GM21381 (cell line): ENCODE measurements around the gene MPZ.
"Not testable (repeated sequence)": the region's sequence is repeated elsewhere in the genome, so short reads cannot be mapped to it uniquely, and the experiment has no call there.

ENCODE experiments used
- ATAC-seq: cut with Tn5 transposase; IDR thresholded peaks from one replicate; pipeline ENCODE4 v1.9.1; 2021; ENCODE audit warnings: mild to moderate bottlenecking, moderate library complexity; ENCODE audit not compliant: unreplicated experiment

Gene MPZ

DNA sequence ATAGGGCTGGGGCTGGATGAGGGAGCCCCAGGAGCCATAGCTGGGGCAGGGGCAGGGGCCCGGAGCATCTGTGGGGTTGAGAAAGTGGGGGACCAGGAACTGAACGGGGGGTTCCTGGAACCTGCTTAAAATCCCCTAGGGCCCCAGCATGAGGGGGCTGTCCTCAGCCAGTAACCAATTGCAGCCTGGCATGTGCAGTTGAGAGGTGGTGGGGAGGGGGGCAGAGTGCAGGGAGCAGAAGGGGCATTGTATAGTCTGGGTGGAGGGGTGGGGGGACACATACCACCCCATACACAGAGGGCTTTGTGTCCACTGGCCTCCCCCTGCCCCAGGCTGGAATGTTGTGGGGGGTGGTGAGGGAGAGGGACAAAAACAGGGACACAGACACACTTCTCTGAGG, at the start of gene MPZ:
MPZ (minus strand) TSS at position 101 of the 400 bp plus-strand sequence; CDS start at position 38, 63 bp downstream.
- no peak for ATAC-seq

- ATAC-seq = no peak
These were observed 49.5 kb upstream of the MPZ start for GRCh38 chr1:161359291-161359690.

GRCh38 chr1:161357073-161357472, 47.3 kb upstream of the MPZ start:
- no peak for ATAC-seq

DNA sequence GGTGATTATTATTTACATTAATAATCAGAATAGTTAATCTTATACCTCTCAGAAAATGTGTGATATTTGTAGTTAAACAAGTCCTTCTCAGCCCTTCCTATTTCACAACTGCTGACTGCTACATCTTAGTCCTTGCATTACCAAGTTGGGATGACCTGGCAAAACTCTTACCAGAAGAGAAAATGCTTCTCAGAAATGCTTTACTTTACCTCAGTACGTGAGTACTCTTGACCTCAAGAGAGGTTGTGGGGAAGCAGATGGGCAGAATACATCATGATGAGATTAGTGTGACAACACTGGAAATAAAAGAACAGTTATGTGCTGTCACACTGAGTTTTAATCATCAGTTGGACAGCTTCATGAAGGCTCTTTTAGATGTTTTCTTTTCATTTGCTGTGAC, 41.7 kb upstream of the MPZ start:
- no peak for ATAC-seq

DNA sequence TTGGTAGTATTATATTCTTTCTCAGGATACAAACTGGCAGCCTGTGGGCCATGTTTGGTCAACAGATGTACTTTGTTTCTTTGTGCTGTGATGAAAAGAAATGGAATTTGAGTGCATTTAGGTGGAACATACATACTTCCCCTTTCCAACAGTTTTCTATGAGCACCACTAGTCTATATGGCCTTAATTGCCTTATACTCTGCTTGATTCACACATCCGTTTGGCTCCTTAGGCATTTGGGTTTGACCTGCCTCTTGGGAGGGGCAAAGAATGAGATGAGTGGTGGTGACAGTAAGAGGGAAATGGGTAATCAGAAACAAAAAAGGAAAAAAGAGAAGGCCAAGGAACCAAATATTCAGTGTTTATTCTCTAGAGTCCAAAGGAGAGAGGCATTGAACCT, 40.9 kb upstream of the MPZ start:
- no peak for ATAC-seq

DNA sequence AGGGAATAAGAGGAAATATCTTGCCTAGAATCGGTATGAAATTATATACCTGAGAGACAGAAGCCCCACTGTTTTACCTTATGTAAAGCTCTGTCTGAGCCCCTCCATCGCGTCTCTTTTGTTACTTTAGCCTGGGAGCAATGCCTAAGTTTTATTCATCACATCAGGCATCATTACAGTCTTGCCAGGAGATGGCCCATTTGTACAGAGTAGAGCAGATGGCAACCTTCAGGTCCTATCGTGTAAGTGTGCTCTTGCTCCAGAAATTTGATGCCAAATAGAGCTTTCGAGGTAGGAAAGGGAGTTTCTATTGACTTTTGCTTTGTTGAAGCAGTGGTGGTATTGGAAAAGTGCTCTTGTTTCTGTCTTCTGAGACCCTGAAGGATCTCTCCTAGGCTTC, 33.1 kb upstream of the MPZ start:
- no peak for ATAC-seq

DNA sequence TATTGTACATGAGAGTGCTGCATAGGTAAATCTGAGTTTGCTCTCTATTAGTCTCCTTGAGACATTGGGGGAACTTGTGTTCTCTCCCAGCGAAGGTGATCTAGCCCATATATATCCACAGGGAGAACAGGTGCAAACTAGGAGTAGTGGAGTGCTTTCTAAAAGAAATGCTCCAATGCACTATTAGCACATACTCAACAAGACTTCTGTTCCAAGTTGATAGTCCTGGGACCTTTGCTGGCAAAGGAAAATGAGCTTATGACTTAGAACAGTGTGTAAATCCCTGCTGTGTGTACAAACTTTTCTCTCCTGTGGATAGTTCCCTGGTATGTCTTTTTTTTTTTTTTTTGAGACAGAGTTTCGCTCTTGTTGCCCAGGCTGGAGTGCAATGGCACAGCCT, 32.4 kb upstream of the MPZ start:
- ATAC-seq = no peak

DNA sequence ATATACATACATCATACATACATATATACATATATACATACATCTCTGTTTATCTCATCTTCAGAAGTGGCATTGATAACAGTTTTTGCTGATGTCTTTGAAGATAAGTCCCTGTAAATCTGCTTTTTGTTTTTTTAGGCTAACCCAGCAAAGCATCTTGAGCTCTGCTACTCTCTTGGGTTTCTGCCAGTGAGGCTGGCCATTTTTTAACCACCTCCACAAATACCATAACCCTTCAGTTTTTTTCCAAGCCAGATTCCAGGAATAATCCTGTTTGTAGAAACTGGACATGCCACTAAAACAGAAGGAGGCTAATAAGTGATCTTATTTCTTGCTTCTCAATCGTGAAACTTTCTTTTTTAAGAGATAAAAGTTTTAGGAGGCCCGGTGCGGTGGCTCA, 26.0 kb upstream of the MPZ start:
- ATAC-seq = no peak

DNA sequence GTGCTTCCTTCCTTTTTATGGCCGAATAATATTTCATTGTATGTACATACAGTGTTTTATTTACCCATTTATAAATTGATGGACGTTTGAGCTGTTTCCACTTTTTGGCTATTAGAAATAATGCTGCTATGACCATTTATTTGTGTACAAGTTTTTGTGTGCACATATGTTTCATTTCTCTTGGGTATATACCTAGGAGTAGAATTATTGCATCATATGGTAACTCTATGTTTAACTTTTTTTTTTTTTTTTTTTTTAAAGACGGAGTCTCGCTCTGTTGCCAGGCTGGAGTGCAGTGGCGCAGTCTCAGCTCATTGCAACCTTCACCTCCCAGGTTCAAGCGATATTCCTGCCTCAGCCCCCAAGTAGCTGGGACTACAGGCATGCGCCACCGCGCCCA, 23.4 kb upstream of the MPZ start:
- ATAC-seq = no peak

- no peak for ATAC-seq
These were observed 20.6 kb upstream of the MPZ start for GRCh38 chr1:161330346-161330745.

- ATAC-seq = no peak
These were observed 14.3 kb upstream of the MPZ start for GRCh38 chr1:161324020-161324419.

- ATAC-seq = not testable (repeated sequence)
These were observed 6.3 kb upstream of the MPZ start for GRCh38 chr1:161315841-161316674.

GRCh38 chr1:161314201-161314981, 4.6 kb upstream of the MPZ start, which contains the start of gene SDHC:
Gene SDHC (plus strand): TSS chr1:161314381. CDS start chr1:161314406, 25 bp downstream.
- ATAC-seq = peak; percentile 96

- no peak for ATAC-seq
These were observed 3.9 kb upstream of the MPZ start for GRCh38 chr1:161313554-161314200.

DNA sequence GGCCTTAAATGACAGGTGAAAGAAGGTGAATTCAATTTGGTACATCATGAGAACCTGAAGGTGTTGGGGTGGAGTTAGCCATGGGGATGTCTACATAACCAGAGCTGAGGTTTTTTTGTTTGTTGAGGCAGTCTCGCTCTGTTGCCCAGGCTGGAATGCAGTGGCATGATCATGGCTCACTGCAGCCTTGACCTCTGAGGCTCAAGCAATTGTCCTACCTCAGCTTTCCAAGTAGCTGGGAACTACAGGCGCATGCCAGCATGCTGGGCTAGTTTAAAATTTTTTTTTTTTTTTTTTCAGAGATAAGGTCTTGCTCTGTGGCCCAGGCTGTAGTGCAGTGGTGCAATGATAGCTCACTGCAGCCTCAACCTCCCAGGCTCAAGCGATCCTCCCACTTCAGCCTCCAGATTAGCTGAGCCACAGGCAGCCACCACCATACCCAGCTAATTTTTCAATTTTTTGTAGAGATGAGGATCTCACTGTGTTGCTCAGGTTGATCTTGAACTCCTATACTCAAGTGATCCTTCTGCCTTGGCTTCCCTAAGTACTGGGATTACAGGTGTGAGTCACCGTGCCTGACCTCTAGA, 1.9 kb upstream of the MPZ start:
- ATAC-seq = no peak

GRCh38 chr1:161307892-161308638, 1.7 kb downstream of the MPZ start:
- no peak for ATAC-seq

GRCh38 chr1:161307230-161307768, 2.5 kb downstream of the MPZ start:
- ATAC-seq = no peak

GRCh38 chr1:161305867-161306519, 3.8 kb downstream of the MPZ start:
- ATAC-seq = peak; percentile 75
